ENCODE measurements around the gene UGT8.

GRCh38 chr4:114558446-114559020 is 40.1 kb upstream of the UGT8 start:
- TF ChIP-seq CTCF (IDR thresholded peaks at IDR 0.05) (no peak), EP300 (IDR thresholded peaks at IDR 0.05) (no peak)

Measured in ovary (tissue), 3 donors.